ENCODE measurements around the gene ZNF462.

DNA sequence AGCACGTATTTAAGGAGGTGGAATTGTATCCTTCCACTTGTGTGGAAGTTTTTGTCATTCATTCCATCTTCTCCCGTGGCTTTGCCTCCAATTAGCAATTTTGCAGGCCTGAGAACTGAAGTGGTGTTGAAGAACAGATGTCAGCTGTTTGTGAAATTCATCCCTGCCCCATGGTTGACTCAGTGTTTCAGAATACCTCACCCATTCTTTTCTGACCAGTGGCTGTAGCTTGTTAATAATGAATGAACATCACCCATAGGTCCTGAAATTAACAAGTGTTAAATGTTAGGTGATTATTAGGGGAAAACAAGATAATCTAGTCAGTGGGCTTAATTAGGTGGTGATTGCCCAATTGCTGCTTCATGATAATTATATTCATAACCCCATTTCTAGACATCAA lies 11.7 kb downstream of the ZNF462 start:
- TF ChIP-seq GATA2 (IDR thresholded peaks at IDR 0.05; ENCODE audit: low read depth, low read length) (no peak), GATA3 (IDR thresholded peaks at IDR 0.05; ENCODE audit: low read depth, low read length) (no peak)
